DOHH2 (cell line): ENCODE data around the gene DNAJC22.
A peak's percentile ranks its signal among the peaks of the same experiment; 100 is the strongest.

Experiments
- H3F3A ChIP-seq: fragments of 200-600 bp; sonication (generic), shearing (Covaris generic); 2 replicates; pipeline ENCODE4 v1.6.0; 2016; ENCODE audit warnings: antibody characterized with exemption, mild to moderate bottlenecking; ENCODE audit not compliant: control insufficient read depth, insufficient read depth
- H3K27ac ChIP-seq: fragments of 200-600 bp; sonication (generic); 2 replicates; pipeline ENCODE4 v1.5.1; 2014; ENCODE audit warnings: low read depth, mild to moderate bottlenecking, low read length, moderate library complexity
- H3K27me3 ChIP-seq: fragments of 200-600 bp; sonication (generic); 2 replicates; pipeline ENCODE4 v1.6.1; 2014; ENCODE audit warnings: mild to moderate bottlenecking, low read length, mixed read lengths; ENCODE audit not compliant: control insufficient read depth
- H3K36me3 ChIP-seq: fragments of 200-600 bp; sonication (generic); 2 replicates; pipeline ENCODE4 v1.6.1; 2014; ENCODE audit warnings: mild to moderate bottlenecking, low read length, moderate library complexity, mixed read lengths; ENCODE audit not compliant: control insufficient read depth
- H3K4me1 ChIP-seq: fragments of 200-600 bp; sonication (generic); 2 replicates; pipeline ENCODE4 v1.6.1; 2014; ENCODE audit warnings: mild to moderate bottlenecking, low read length, mixed read lengths; ENCODE audit not compliant: control insufficient read depth
- H3K4me2 ChIP-seq: fragments of 200-600 bp; sonication (generic); 2 replicates; pipeline ENCODE4 v1.6.0; 2014; ENCODE audit warnings: mild to moderate bottlenecking, low read length, moderate library complexity
- H3K4me3 ChIP-seq: fragments of 200-600 bp; sonication (generic); 2 replicates; pipeline ENCODE4 v1.5.1; 2014; ENCODE audit warnings: mild to moderate bottlenecking, low read length, mixed read lengths
- H3K79me2 ChIP-seq: fragments of 200-600 bp; sonication (generic); 2 replicates; pipeline ENCODE4 v1.6.1; 2014; ENCODE audit warnings: mild to moderate bottlenecking, low read length, mixed read lengths; ENCODE audit not compliant: control insufficient read depth
- H3K9me2 ChIP-seq: fragments of 200-600 bp; sonication (generic); replicated peaks from 2 replicates; pipeline ENCODE4 v1.6.1; 2014; ENCODE audit warnings: mild to moderate bottlenecking, low read length, mixed read lengths; ENCODE audit not compliant: control insufficient read depth
- H3K9me3 ChIP-seq: fragments of 200-600 bp; sonication (generic); 2 replicates; pipeline ENCODE4 v1.6.1; 2014; ENCODE audit warnings: antibody characterized with exemption, low read length, mixed read lengths; ENCODE audit not compliant: control insufficient read depth, insufficient read depth
- H4K20me1 ChIP-seq: fragments of 200-600 bp; sonication (generic); 2 replicates; pipeline ENCODE4 v1.6.0; 2014; ENCODE audit warnings: low read depth, mild to moderate bottlenecking, antibody characterized with exemption, low read length, moderate library complexity; ENCODE audit not compliant: control insufficient read depth, insufficient read depth
- CTCF ChIP-seq: fragments of 200-600 bp; sonication (generic); IDR thresholded peaks from one replicate; pipeline ENCODE4 v1.5.1; 2014; ENCODE audit warnings: antibody characterized with exemption, mild to moderate bottlenecking, low read depth, low read length; ENCODE audit not compliant: poor library complexity, severe bottlenecking
- EZH2phosphoT487 ChIP-seq: fragments of 200-600 bp; sonication (generic); IDR thresholded peaks from 2 replicates; pipeline ENCODE4 v1.6.1; 2017; ENCODE audit warnings: borderline replicate concordance, mild to moderate bottlenecking, antibody characterized with exemption, low read length, moderate library complexity, mixed read lengths

DNAJC22 gene

GRCh38 chr12:49335955-49336644 lies 10.6 kb upstream of the DNAJC22 start:
- Histone ChIP-seq H4K20me1 (no peaks in the 10 kb centered on the region), H3K4me2 (no peak overlapping the region; the same call in 1 of the 2 replicates), H3K27me3 (peaks cover 43% of the 10 kb centered on the region), H3K9me2 (no peaks in the 10 kb centered on the region), H3F3A (peaks cover 8% of the 10 kb centered on the region), H3K79me2 (no peaks in the 10 kb centered on the region), H3K4me3 (no peak overlapping the region), H3K27ac (no peak overlapping the region), H3K4me1 (peaks cover 10% of the 10 kb centered on the region), H3K9me3 (no peaks in the 10 kb centered on the region), H3K36me3 (peaks cover 4% of the 10 kb centered on the region)
- no peak for TF ChIP-seq CTCF
- TF ChIP-seq EZH2phosphoT487: no peak

GRCh38 chr12:49336645-49337584 lies 9.8 kb upstream of the DNAJC22 start, which contains the start of gene C1QL4:
C1QL4 (minus strand) TSS chr12:49337188; CDS start chr12:49336477, 711 bp downstream.
- Histone ChIP-seq H3F3A (peaks cover 8% of the 10 kb centered on the region), H3K9me2 (no peaks in the 10 kb centered on the region), H3K4me1 (peaks cover 11% of the 10 kb centered on the region), H3K4me3 (peak within 1 kb of the TSS; percentile 64), H3K27ac (no peak within 1 kb of the TSS), H3K9me3 (no peaks in the 10 kb centered on the region), H3K27me3 (peaks cover 51% of the 10 kb centered on the region), H3K36me3 (no peaks in the 10 kb centered on the region), H4K20me1 (no peaks in the 10 kb centered on the region), H3K79me2 (no peaks in the 10 kb centered on the region), H3K4me2 (peak within 1 kb of the TSS; percentile 89)
- TF ChIP-seq CTCF (peak; percentile 94), EZH2phosphoT487 (no peak)

GRCh38 chr12:49338830-49339463 lies 7.7 kb upstream of the DNAJC22 start:
- peaks cover 31% of the 10 kb centered on the region for H3K4me1 ChIP-seq
- H4K20me1 ChIP-seq: no peaks in the 10 kb centered on the region

More at GRCh38 chr12:49338830-49339463, 7.7 kb upstream of the DNAJC22 start:
- no peak overlapping the region for H3K4me3 ChIP-seq
- TF ChIP-seq EZH2phosphoT487 (no peak), CTCF (no peak)
- H3K4me2 ChIP-seq: no peak overlapping the region
- no peaks in the 10 kb centered on the region for H3K9me2 ChIP-seq
- H3K9me3 ChIP-seq: no peaks in the 10 kb centered on the region
- no peaks in the 10 kb centered on the region for H3K36me3 ChIP-seq
- no peak overlapping the region for H3K27ac ChIP-seq
- no peaks in the 10 kb centered on the region for H3K79me2 ChIP-seq
- H3K27me3 ChIP-seq: peaks cover 69% of the 10 kb centered on the region
- H3F3A ChIP-seq: peaks cover 6% of the 10 kb centered on the region
